C4-2B (cell line): Measurements from ENCODE around the gene CAMTA2.

ENCODE experiments used
- CTCF ChIP-seq: fragments of 450-650 bp; conservative IDR thresholded peaks from 2 replicates; pipeline ENCODE4 v1.5.1; 2017; ENCODE audit warnings: mild to moderate bottlenecking
- ZFX ChIP-seq: fragments of 450-650 bp; IDR thresholded peaks from 2 replicates; pipeline ENCODE4 v1.6.1; 2017

- TF ChIP-seq CTCF (no peak), ZFX (no peak)
Measured at GRCh38 chr17:5027299-5027698, 39.8 kb upstream of the CAMTA2 start.
